OCI-LY7 (cell line): ENCODE measurements around the gene NDUFA13. TPM values are rescaled to one million over a fixed set of nuclear protein-coding genes. Genes with fewer than 3 reads are reported as not detected.

Experiments used
- BruUV-seq: library from RNA; stranded (reverse); fragments of 400-500 nt; replicated peaks from 2 replicates; lab custom pipeline; 2021; lab: Mats Ljungman, UMichigan
- CTCF ChIA-PET: fragments of 300-600 bp; sonication (Branson Sonifier 250); formaldehyde crosslinking; loops from one replicate; lab custom pipeline; 2022; ENCODE audit warnings: antibody characterized with exemption; ENCODE audit not compliant: unreplicated experiment; lab: Charles Lee
- POLR2A ChIA-PET: fragments of 300-600 bp; sonication (Branson Sonifier 250); formaldehyde crosslinking; loops from one replicate; lab custom pipeline; 2022; ENCODE audit warnings: antibody characterized with exemption; lab: Charles Lee
- DNase-seq: peaks from one replicate; pipeline ENCODE4 v3.0.0-alpha.2; 2015; ENCODE audit warnings: low spot score
- H2AFZ ChIP-seq: fragments of 200-600 bp; sonication (generic), shearing (Covaris generic); 2 replicates; pipeline ENCODE4 v1.6.1; 2014; ENCODE audit warnings: mild to moderate bottlenecking, antibody characterized with exemption, low read length, moderate library complexity
- H3K27ac ChIP-seq: fragments of 200-600 bp; sonication (generic); 2 replicates; pipeline ENCODE4 v1.5.1; 2014; ENCODE audit warnings: mixed run types, low read depth, mild to moderate bottlenecking, moderate library complexity, low read length, inconsistent platforms; ENCODE audit not compliant: poor library complexity, severe bottlenecking
- H3K36me3 ChIP-seq: fragments of 200-600 bp; sonication (generic); 2 replicates; pipeline ENCODE4 v1.6.1; 2014; ENCODE audit warnings: mild to moderate bottlenecking, antibody characterized with exemption, low read length, moderate library complexity, mixed read lengths; ENCODE audit not compliant: insufficient read depth
- H3K4me1 ChIP-seq: fragments of 200-600 bp; sonication (generic); 2 replicates; pipeline ENCODE4 v1.5.1; 2014; ENCODE audit warnings: mild to moderate bottlenecking, low read length; ENCODE audit not compliant: insufficient read depth, poor library complexity, severe bottlenecking
- H3K4me2 ChIP-seq: fragments of 200-600 bp; sonication (generic); 2 replicates; pipeline ENCODE4 v1.6.1; 2014; ENCODE audit warnings: mild to moderate bottlenecking, low read length
- H3K4me3 ChIP-seq: fragments of 200-600 bp; sonication (generic); 2 replicates; pipeline ENCODE4 v1.5.1; 2014; ENCODE audit warnings: mild to moderate bottlenecking, low read depth, low read length; ENCODE audit not compliant: poor library complexity, severe bottlenecking
- H3K79me2 ChIP-seq: fragments of 200-600 bp; sonication (generic); 2 replicates; pipeline ENCODE4 v1.6.1; 2016; ENCODE audit warnings: low read depth, mild to moderate bottlenecking, low read length, moderate library complexity, mixed read lengths; ENCODE audit not compliant: insufficient read depth
- H3K9me2 ChIP-seq: fragments of 200-600 bp; sonication (generic); 2 replicates; pipeline ENCODE4 v1.6.1; 2016; ENCODE audit warnings: mild to moderate bottlenecking, low read length, mixed read lengths; ENCODE audit not compliant: insufficient read depth
- H3K9me3 ChIP-seq: fragments of 200-600 bp; sonication (generic); 2 replicates; pipeline ENCODE4 v1.6.1; 2014; ENCODE audit warnings: mild to moderate bottlenecking, mixed run types, low read length, mixed read lengths
- H4K20me1 ChIP-seq: fragments of 200-600 bp; sonication (generic); 2 replicates; pipeline ENCODE4 v1.6.1; 2014; ENCODE audit warnings: mild to moderate bottlenecking, antibody characterized with exemption, low read length, moderate library complexity, mixed read lengths; ENCODE audit not compliant: insufficient read depth
- EZH2phosphoT487 ChIP-seq: fragments of 200-600 bp; sonication (generic); IDR thresholded peaks from 2 replicates; pipeline ENCODE4 v1.6.1; 2018; ENCODE audit warnings: low read depth, borderline replicate concordance, mild to moderate bottlenecking, mixed run types, antibody characterized with exemption, low read length, moderate library complexity, mixed read lengths
- intact Hi-C: fragments of 100-400 bp; cut with micrococcal nuclease; formaldehyde crosslinking; loops from one replicate; pipeline ENCODE4 v1.10.0; 2022; ENCODE audit not compliant: unreplicated experiment
- total RNA-seq, 2 experiments: library from RNA; depleted of rRNA in 1 of 2; stranded (reverse); fragments of >200 nt in 1 of 2; shearing (Covaris generic) in 1 of 2; gene quantifications; 2 replicates each; pipeline ENCODE4 v1.2.3, GENCODE V29; 2014 to 2022
- TF ChIP-seq, protein P1 (sequence below): fragments of 200-600 bp; sonication (generic); conservative IDR thresholded peaks from 2 replicates; pipeline ENCODE4 v1.5.1; 2014; ENCODE audit warnings: mild to moderate bottlenecking, antibody characterized with exemption, low read length, moderate library complexity, mixed read lengths

Gene NDUFA13
- total RNA-seq, 2 experiments from 2014 or later: 275 to 429 TPM

DNA sequence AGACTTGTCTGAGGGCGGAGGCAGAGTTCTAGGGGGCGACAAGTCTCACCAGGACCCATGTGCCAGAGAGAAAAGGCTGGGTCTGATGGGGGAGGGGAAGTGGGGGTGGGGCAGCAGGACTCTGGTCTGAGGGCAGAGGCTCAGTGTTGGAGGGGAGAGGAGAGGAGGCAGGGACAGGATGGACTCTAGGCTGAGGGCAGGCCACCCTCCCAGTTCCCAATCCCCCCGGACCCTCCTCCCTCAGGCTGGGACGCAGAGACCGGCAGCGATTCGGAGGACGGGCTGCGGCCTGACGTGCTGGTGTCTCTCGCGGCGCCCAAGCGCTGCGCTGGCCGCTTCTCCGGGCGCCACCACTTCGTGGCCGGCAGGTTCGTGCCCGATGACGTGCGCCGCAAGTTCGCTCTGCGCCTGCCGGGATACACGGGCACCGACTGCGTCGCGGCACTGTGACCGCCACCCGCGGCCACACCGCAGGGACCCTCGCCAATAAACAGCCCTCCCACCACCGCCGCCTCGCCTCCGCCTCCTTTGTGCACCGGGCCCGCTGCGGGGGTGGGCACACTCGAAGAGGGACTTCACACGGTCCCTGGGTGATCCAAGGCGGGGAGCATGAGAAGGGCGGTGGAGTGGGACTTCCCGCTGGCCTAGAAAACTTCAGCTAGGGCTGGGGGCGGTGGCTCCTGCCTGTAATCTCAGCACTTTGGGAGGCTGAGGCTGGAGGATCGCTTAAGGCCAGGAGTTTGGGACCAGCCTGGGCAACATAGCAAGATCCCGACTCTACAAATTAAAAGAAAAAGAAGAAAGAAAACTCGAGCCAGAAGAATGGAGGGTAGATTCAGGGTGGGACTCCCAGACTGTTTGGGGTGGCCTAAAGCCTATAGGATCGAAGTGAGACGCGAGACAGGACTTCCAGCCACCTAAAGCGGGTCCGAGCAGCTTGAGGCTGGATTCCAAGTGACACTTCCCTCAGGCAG, 21.3 kb downstream of the NDUFA13 start:
- intact Hi-C loops: loop anchor here (10.0 kb wide), 1 partner anchor 207 kb away; no protein-coding TSS in a partner anchor
- DNase-seq: no peak
- H3K79me2 ChIP-seq: no peaks in the 10 kb centered on the region
- H3K4me1 ChIP-seq: peaks cover 14% of the 10 kb centered on the region
- H3K4me2 ChIP-seq: no peak overlapping the region
- CTCF ChIA-PET: no interaction called here
- no peak overlapping the region for H3K4me3 ChIP-seq
- H3K27ac ChIP-seq: no peak overlapping the region
- POLR2A ChIA-PET: no interaction called here
- no peaks in the 10 kb centered on the region for H3K9me3 ChIP-seq
- H3K36me3 ChIP-seq: peaks cover 12% of the 10 kb centered on the region; the same call in 1 of the 2 replicates
- H4K20me1 ChIP-seq: no peaks in the 10 kb centered on the region
- TF ChIP-seq, protein P1, sequence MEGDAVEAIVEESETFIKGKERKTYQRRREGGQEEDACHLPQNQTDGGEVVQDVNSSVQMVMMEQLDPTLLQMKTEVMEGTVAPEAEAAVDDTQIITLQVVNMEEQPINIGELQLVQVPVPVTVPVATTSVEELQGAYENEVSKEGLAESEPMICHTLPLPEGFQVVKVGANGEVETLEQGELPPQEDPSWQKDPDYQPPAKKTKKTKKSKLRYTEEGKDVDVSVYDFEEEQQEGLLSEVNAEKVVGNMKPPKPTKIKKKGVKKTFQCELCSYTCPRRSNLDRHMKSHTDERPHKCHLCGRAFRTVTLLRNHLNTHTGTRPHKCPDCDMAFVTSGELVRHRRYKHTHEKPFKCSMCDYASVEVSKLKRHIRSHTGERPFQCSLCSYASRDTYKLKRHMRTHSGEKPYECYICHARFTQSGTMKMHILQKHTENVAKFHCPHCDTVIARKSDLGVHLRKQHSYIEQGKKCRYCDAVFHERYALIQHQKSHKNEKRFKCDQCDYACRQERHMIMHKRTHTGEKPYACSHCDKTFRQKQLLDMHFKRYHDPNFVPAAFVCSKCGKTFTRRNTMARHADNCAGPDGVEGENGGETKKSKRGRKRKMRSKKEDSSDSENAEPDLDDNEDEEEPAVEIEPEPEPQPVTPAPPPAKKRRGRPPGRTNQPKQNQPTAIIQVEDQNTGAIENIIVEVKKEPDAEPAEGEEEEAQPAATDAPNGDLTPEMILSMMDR: no peak
- TF ChIP-seq EZH2phosphoT487: no peak
- no peaks in the 10 kb centered on the region for H3K9me2 ChIP-seq
- no peak overlapping the region for H2AFZ ChIP-seq
- BruUV-seq: no TSS peak

DNA sequence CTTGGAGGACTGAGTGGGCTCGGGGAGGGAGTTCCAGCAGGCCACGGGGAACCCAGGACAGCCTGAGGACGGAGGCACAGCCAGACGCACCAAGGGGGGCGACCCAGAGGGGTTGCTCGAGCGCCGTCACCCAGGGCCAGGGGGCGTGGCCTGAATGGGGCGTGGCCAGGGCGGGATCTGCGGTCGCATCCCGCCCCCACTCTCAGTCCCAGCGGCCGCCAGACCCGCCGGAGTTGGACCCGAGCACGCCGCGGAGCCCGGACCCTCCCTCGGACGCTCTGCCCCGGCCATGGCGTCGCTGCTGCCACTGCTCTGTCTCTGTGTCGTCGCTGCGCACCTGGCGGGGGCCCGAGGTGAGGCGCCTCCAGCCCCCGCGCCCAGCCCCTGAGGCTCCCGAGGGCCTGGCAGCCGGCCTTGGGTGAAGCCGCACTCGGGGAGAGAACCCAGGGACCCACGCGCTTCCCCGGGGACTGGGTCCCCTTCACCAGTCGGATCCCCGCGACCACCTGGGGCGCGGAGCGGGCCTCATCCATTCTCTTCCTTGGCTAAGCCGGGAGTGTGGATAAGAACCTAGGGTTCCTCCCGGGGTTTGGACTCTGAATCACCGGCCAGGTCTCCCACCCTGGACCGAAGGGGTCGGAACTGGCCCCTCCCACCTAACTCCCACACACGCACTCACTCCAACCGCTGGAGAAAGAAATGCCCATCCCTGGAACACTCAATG, 22.2 kb downstream of the NDUFA13 start, which contains the start of gene CILP2:
Gene CILP2, plus strand, starts transcription at position 205 of the 724 bp plus-strand sequence. Its CDS starts 85 bp downstream, at position 290.
- no TSS peak for BruUV-seq
- TF ChIP-seq, protein P1: no peak
- TF ChIP-seq EZH2phosphoT487: no peak
- CTCF ChIA-PET: no interaction called here
- H4K20me1 ChIP-seq: no peaks in the 10 kb centered on the region
- no peaks in the 10 kb centered on the region for H3K9me2 ChIP-seq
- no peak within 1 kb of the TSS for H2AFZ ChIP-seq
- intact Hi-C loops: loop anchor here (10.0 kb wide), 1 partner anchor 207 kb away; no protein-coding TSS in a partner anchor
- POLR2A ChIA-PET: no interaction called here
- peak; percentile 45 for DNase-seq
- no peaks in the 10 kb centered on the region for H3K9me3 ChIP-seq
- H3K4me1 ChIP-seq: peaks cover 14% of the 10 kb centered on the region
- no peaks in the 10 kb centered on the region for H3K79me2 ChIP-seq
- no peak within 1 kb of the TSS for H3K27ac ChIP-seq
- peaks cover 6% of the 10 kb centered on the region; the same call in 1 of the 2 replicates for H3K36me3 ChIP-seq
- H3K4me3 ChIP-seq: no peak within 1 kb of the TSS
- H3K4me2 ChIP-seq: peak within 1 kb of the TSS; percentile 34; the same call in 1 of the 2 replicates
